ENCODE data around the gene TMEM255A.

TMEM255A gene

GRCh38 chrX:120264341-120264740 is 46.9 kb downstream of the TMEM255A start:
- DNase-seq (ENCODE audit: low read depth) = no peak

DNA sequence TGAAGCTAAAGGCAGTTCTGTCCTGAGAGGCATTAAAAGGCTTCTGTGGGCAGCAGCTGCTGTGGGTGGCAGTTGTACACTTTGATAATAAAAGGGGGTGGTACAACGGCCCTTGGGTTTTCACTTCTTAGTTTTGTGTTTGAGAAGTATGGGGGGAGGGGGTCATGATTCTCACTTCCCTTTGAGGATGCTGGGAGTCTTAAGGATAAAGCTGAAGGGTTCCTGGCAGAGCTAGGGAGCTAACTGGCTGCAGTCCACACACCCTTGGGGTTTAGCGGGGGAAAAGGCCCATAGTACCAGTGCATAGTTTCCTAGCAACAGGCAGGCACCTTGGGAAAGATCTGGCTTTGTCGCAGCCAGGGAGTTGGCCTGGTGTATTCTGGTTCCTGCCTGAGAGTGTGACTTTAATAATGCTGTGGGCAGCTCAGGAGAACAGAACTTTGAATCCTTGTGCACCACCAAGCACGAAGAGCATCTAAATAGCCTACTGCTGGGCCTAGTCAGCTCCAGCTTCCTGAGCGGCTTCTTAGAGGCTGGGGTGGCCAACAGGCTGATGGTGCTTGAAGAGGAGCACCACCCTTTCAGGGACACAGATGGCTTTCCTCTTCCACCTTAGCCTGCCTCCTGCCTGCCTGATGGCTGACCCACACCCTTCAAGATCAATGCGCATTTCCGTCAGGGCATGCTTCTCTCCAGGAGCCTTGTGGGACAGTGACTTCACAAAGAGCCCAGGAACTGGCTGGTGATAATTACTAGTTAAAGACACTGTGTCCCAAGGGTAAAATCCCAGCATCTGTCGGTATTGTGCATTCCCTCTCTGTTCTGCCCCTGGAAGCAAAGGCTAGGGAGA is 48.2 kb downstream of the TMEM255A start:
- no peak for DNase-seq (ENCODE audit: low read depth)

- DNase-seq (ENCODE audit: low read depth) = no peak
Measured at GRCh38 chrX:120260369-120260768, 50.9 kb downstream of the TMEM255A start.

DNA sequence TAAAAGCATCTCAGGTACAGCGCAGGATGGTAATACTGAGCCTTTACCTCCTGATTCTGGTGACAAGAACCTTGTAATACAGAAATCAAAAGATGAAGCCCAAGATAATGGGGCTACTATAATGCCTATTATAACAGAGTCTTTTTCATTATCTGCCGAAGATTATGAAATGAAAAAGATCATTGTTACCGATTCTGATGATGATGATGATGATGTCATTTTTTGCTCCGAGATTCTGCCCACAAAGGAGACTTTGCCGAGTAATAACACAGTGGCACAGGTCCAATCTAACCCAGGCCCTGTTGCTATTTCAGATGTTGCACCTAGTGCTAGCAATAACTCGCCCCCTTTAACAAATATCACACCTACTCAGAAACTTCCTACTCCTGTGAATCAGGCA is 57.5 kb downstream of the TMEM255A start:
- DNase-seq (ENCODE audit: low read depth) = no peak

GRCh38 chrX:120251471-120252011 is 59.7 kb downstream of the TMEM255A start:
- DNase-seq (ENCODE audit: low read depth) = no peak

DNA sequence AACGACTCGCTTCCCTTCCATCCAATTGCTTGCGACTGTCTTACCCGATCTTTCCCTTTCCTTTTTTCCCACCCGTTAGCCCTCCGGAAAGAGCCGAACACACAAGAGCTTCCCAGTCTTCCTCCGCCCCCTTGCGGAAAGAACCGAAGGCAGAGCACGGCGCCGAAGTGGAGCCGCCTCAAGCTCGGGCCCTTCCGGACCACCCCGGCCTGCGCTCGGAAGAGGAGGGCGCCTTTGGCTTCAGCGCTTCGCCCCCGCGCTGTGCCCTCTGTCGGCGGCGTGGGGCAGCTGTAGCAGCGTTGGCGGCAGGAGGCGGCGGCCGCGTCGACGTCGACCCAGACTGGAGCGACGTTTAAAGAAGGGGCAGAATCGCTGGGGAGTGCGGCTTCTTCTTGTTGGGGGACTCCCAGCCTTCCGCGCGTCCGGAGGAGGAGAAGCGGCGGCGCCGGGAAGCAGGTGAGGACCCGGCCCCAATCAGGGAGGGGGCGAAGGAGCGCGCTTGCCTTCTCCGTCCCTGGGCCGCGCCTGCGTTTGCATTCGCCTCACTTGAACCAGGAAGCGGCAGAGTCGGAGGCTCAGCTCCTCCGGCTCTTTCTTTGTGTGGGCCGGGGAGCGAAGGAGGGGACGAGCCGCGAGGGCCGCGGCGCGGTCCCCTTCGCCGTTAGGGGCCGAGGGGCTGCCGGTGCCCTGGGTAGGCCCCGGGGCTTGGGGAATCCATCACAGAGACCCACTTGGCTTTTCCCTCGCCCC is 60.6 kb downstream of the TMEM255A start, which contains the start of gene ZBTB33:
ZBTB33 (plus strand) TSS at position 291 of the 750 bp plus-strand sequence. CDS start 2,604 bp downstream, outside the sequence.
- DNase-seq (ENCODE audit: low read depth) = peak; percentile 71

DNA sequence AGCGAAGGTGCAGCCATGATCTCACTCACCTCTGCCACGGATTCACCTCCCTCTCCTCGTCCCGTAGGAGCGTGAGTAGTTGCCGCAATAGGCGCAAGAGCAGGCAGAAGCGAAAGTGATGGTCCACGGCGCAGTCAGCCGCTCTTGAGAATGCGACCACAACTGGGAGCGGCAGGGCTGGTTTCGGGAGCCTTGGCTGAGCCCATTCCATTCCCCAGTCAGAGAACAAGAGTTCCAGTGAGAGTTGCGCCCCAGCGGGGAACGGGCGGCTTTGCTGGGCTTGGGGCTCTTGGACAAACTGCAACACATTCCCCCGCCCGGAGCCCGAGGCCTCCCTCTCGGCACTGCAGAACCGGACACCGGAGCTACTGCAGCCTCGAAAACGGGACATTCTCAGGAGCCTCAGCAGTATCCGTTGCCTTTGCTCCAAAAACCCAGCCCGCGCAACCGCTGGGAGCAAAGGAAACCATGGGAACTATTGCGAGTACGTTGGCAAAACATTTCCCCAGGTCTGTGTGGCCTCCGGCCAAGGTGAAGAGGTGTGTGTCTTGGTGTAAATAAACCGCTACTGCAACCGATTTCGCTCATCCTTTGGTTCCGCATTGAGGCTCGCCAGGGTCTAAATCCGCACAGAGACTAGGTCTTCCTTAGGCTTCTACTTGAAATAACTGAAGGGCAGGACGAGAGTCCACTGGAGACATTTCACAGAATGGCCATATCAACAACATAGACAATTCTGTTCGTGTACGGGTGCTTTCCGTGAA is 66.3 kb downstream of the TMEM255A start:
- DNase-seq (ENCODE audit: low read depth) = peak; percentile 15

DNA sequence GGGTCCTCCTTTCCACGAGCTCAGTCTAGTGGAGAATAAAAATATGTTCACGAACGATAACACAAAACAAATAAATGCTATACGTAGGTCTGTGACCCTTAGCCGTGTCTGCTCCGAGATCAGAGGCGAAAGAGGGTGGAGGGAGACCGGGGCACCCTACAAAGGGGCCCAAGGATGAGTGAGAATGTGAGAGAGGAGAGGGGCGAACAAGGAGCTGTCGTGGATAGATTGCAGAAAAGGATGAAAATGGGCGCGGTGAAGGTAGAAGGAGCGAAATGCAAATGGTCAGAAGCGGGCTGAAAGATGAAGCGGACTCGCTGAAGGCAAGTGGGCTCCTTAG is 66.9 kb downstream of the TMEM255A start:
- no peak for DNase-seq (ENCODE audit: low read depth)

DNA sequence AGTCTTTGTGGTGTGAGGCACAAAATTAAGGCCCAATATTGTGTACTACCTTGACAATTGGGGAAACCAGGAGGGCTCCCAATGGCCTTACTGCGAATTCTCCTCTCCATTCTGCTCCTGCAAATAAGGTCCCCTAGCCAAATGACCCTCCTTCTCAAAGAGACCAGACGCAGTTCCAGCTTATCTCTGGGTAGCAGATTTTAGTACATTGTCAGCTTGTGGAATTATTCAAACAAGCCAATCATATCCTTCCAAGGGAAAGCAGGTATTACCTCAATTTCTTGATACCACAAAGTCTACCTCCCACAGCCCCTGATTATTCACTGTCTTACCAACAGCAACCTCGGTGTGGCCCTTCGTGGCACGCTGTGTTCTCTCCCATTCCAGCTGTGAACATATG is 68.4 kb downstream of the TMEM255A start:
- DNase-seq (ENCODE audit: low read depth) = no peak

GRCh38 chrX:120238933-120239332 is 72.3 kb downstream of the TMEM255A start:
- no peak for DNase-seq (ENCODE audit: low read depth)

DNA sequence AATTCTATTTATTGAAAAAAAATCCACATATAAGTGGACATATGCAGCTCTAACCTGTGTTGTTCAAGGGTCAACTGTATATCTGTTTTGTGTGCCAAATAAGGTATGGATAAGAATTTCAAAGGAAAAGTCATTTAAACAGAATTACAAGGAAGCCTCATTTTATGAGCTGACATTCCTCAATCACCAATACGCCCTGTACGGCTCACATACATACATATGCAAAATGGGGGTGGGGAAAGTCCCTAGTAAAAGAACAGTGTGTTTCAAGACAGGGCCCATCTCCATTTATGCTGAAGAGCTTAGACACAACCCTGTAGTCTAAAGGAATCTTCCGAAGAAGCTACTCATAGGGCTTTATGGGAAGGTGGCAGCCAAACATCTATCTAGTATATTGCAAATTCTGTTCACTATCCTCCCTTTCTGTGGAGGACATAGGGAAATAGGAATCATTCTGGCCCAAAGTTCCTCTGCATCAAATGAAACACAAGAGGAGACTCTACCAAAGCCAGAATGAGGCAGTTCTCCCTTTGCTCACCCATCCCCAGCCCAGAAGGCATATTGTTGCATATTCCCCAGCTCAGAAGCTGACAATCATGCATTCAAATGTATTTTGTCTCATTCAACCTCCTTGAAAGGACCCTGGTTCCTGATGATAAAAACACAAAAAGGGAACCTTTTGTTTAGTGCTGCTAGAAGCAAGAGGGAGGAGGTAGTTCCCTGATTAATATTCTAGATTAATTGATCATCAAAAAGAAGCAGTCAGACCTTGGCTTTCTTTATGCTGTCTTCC is 74.4 kb downstream of the TMEM255A start:
- DNase-seq (ENCODE audit: low read depth) = no peak

GRCh38 chrX:120235284-120235683 is 76.0 kb downstream of the TMEM255A start:
- no peak for DNase-seq (ENCODE audit: low read depth)

GRCh38 chrX:120228187-120228908 is 82.9 kb downstream of the TMEM255A start:
- no peak for DNase-seq (ENCODE audit: low read depth)

DNA sequence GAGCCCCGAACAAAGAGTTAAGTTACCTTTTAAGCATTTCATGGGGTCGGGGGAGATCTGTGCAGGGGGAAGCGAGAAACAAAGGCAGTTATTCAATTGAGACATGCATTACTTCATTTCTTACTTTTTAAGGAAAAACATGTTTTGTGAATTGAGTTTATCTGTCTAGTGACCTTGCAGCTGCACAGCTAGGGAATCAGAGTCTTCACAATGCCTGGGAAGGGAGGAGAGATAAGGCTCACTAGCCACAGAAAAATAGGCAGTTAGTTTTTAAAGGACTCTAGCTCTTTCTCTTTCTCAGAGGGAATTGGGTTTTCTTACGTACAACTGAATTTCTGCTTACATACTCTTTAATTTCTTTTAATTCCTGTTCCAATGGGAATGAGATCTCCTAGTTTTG is 86.9 kb downstream of the TMEM255A start:
- no peak for DNase-seq (ENCODE audit: low read depth)

DNA sequence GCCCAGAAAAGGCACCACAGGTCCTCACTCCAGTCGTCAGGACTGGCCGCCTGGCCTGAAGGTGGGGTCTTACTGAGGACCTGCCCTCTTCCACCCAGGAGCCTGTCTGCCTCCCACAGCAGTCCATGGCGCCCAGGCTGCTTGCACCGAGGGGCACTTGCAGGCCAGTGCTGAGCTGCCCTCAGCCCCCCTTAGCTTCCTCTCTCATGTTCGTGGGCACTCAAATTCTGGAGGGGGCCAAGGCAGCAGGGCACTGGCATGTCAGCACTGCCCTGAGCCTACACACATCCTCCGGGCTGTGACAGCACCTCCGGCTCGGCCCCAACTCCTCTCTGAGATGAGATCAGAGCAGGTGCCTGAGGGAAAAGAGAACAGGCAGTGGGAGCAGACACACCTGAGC is 87.9 kb downstream of the TMEM255A start:
- no peak for DNase-seq (ENCODE audit: low read depth)

DNA sequence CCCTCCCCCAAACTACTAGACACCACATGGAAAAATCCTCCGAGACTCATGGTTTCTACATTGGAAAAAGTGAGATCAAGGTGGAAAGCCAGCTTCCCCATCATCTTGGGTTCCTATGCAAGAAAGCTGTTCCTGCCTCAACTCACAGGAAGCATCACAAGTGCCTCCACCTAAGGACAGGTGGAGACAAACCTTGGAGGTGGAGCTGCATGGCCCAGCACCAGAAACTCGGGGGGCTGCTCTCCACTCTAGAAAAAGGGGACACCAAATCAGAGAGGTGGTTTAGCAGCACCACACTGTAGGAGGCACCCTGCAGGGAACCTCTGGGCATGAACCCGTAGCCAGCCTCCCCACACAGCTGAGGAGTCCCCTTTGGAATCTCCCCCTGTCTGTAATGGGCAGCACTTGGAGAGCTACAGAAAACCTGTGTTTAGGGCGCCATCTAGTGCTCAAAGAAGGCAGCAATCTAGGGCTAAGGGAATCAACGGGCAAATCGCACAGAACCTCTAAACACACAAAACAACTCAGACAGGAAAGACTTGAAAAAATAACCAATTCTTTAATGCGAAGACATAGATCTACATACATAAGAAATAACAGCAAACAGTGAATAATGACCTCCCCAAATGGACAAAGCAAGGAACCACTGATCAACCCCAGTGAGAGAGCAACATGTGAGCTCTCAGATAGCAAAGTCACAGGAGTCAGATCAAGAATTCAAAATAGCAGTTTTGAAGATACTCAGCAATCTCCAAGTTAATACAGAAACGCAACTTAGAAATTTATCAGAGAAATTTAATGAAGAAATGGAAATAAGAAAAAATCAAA is 97.6 kb downstream of the TMEM255A start:
- DNase-seq (ENCODE audit: low read depth) = peak; percentile 4
